GM19023 (cell line): ENCODE results near the gene NUDT17.

Experiments used
- ATAC-seq: cut with Tn5 transposase; IDR thresholded peaks from one replicate; pipeline ENCODE4 v1.9.1; 2021; ENCODE audit warnings: mild to moderate bottlenecking, moderate library complexity; ENCODE audit not compliant: unreplicated experiment

NUDT17 gene

GRCh38 chr1:145846201-145846612, 777 bp downstream of the NUDT17 start:
- no peak for ATAC-seq

- no peak for ATAC-seq
Observed at GRCh38 chr1:145847827-145848226, 2.4 kb downstream of the NUDT17 start.

GRCh38 chr1:145849356-145850160, 4.1 kb downstream of the NUDT17 start:
- no peak for ATAC-seq

- ATAC-seq = no peak
Observed at GRCh38 chr1:145855426-145855948, 10.1 kb downstream of the NUDT17 start.

- no peak for ATAC-seq
Observed at GRCh38 chr1:145857170-145857569, 11.7 kb downstream of the NUDT17 start.

- ATAC-seq = peak; percentile 26
Observed at GRCh38 chr1:145858238-145858900, 12.9 kb downstream of the NUDT17 start.

GRCh38 chr1:145858901-145859490, 13.6 kb downstream of the NUDT17 start, which contains the start of gene PIAS3:
PIAS3 (minus strand) TSS chr1:145859081; CDS start chr1:145858990, 91 bp downstream.
- peak; percentile 88 for ATAC-seq

- ATAC-seq = peak; percentile 60
Observed at GRCh38 chr1:145859491-145860023, 14.1 kb downstream of the NUDT17 start.

GRCh38 chr1:145863282-145864018, 18.0 kb downstream of the NUDT17 start:
- ATAC-seq = no peak

- ATAC-seq = no peak
Observed at GRCh38 chr1:145868232-145868631, 22.8 kb downstream of the NUDT17 start.

GRCh38 chr1:145871994-145872924, 26.8 kb downstream of the NUDT17 start:
- no peak for ATAC-seq

- ATAC-seq = no peak
Observed at GRCh38 chr1:145874646-145875045, 29.2 kb downstream of the NUDT17 start.

GRCh38 chr1:145877923-145878486, 32.6 kb downstream of the NUDT17 start:
- ATAC-seq = no peak

GRCh38 chr1:145878724-145879123, 33.3 kb downstream of the NUDT17 start:
- no peak for ATAC-seq

GRCh38 chr1:145879775-145880174, 34.3 kb downstream of the NUDT17 start:
- no peak for ATAC-seq

GRCh38 chr1:145884675-145885074, 39.2 kb downstream of the NUDT17 start:
- no peak for ATAC-seq

GRCh38 chr1:145885738-145886287, 40.4 kb downstream of the NUDT17 start, which contains the start of gene ANKRD35:
ANKRD35 (minus strand) TSS chr1:145885866; CDS start chr1:145885758, 108 bp downstream.
- ATAC-seq = peak; percentile 99

GRCh38 chr1:145886390-145886789, 41.0 kb downstream of the NUDT17 start:
- no peak for ATAC-seq

- ATAC-seq = no peak
Observed at GRCh38 chr1:145886816-145887215, 41.4 kb downstream of the NUDT17 start.
